Heart left ventricle (tissue), 16 donors: Measurements from ENCODE around the gene CNKSR3. TPM values are rescaled to one million over a fixed set of nuclear protein-coding genes. Genes with fewer than 3 reads are reported as not detected.
A peak's percentile ranks its signal among the peaks of the same experiment; 100 is the strongest.

ENCODE experiments used
- ATAC-seq, 4 donors: fragments of 200-7000 bp; cut with Tn5 transposase; one replicate each; pipeline ENCODE4 v1.9.1; 2020 to 2022; ENCODE audit warnings: moderate library complexity in 4 of 4, mild to moderate bottlenecking in 3 of 4, moderate number of reproducible peaks in 1 of 4
- DNase-seq, 5 donors: peaks; one replicate each; pipeline ENCODE4 v3.0.0-alpha.2; 2020
- H3K27ac ChIP-seq, 12 donors: fragments of 200-600 bp; sonication (generic) in 4 of 12; one replicate each; pipeline versions ENCODE4 v1.5.0 to v1.8.0; 2016 to 2022; ENCODE audit warnings: mild to moderate bottlenecking in 2 of 12
- H3K27me3 ChIP-seq, 9 donors: fragments of 200-600 bp; sonication (generic) in 2 of 9; one replicate each; pipeline versions ENCODE4 v1.5.1 to v1.8.0; 2016 to 2022; ENCODE audit warnings: mild to moderate bottlenecking in 3 of 9
- H3K36me3 ChIP-seq, 9 donors: fragments of 200-600 bp; sonication (generic) in 2 of 9; one replicate each; pipeline versions ENCODE4 v1.5.0 to v1.8.0; 2018 to 2022; ENCODE audit warnings: mild to moderate bottlenecking in 2 of 9
- H3K4me1 ChIP-seq, 12 donors: fragments of 200-600 bp; sonication (generic) in 4 of 12; one replicate each; pipeline versions ENCODE4 v1.5.0 to v1.8.0; 2016 to 2022; ENCODE audit warnings: mild to moderate bottlenecking in 3 of 12
- H3K4me3 ChIP-seq, 12 donors: fragments of 200-600 bp; sonication (generic) in 4 of 12; one replicate each; pipeline versions ENCODE4 v1.5.0 to v1.8.0; 2017 to 2022; ENCODE audit warnings: mild to moderate bottlenecking in 9 of 12, moderate library complexity in 4 of 12
- H3K9me3 ChIP-seq, 12 donors: fragments of 200-600 bp; sonication (generic) in 4 of 12; one replicate each; pipeline versions ENCODE4 v1.5.0 to v1.8.0; 2016 to 2022; ENCODE audit warnings: mild to moderate bottlenecking in 1 of 12
- POLR2A ChIP-seq, 2 donors: fragments of 450-650 bp; IDR thresholded peaks; one replicate each; pipeline ENCODE4 v1.6.1; 2017; ENCODE audit warnings: antibody characterized with exemption in 2 of 2, mild to moderate bottlenecking in 2 of 2, moderate library complexity in 2 of 2
- WGBS, 4 donors: extraction: QIAGEN DNeasy Blood & Tissue Kit in 2 of 4; methylation state at CpG; one replicate each; pipeline versions ENCODE4 v1.1.5 to v1.1.7; 2013 to 2018; 5-methylcytosine and 5-hydroxymethylcytosine counted together
- intact Hi-C, 10 donors: fragments of 100-400 bp; cut with DNase I; formaldehyde crosslinking; loops; one replicate each; pipeline versions ENCODE4 v1.11.1 to v1.14.2; 2022
- polyA plus RNA-seq, 2 donors: library from polyadenylated mRNA; stranded (reverse); fragments of 200-250 nt; gene quantifications; one replicate each; pipeline ENCODE4 v1.2.3, GENCODE V29; 2013
- total RNA-seq, 9 donors: library from RNA; depleted of rRNA in 2 of 9; stranded (reverse); fragments of >200 nt in 2 of 9; fragmentation: NEBNext Ultra II Directional in 3 of 9; extraction: Animal tissue kit (Norgen Biotek cat#: 25700) in 3 of 9; gene quantifications; one replicate each; pipeline versions ENCODE4 v1.1.0 to v1.2.4, GENCODE V29; 2016 to 2023
- TF ChIP-seq, protein P1 (sequence below), 12 donors: fragments of 200-600 bp; sonication (generic) in 4 of 12; IDR thresholded peaks; one replicate each; pipeline versions ENCODE4 v1.5.0 to v1.8.0; 2018 to 2022; ENCODE audit warnings: antibody characterized with exemption in 12 of 12, mild to moderate bottlenecking in 5 of 12
- donor health status: ischemic (EF 13 %, LVEDD 7.1; RV severe dilation, severe dysfunction).
- donor health status: healthy with polysubstance abuse.
- donor health status: DM: no; HTN: yes; CAD: no.
- donor health status: DM: no; HTN: no; CAD: no.
- donor health status: ischemic (EF 25% LVEDD 6.9; RV normal size, moderate dysfunction).
- donor health status: ischemic (EF 25% LVEDD 5.7; RV mildly dilated, moderate dysfunction).
- donor health status: healthy.
- donor health status: DM: yes; HTN: yes; CAD: no.
- donor health status: ischemic (EF 35%, LVEDD 5.7; RV mildly dilated, moderate dysfunction).
- donor health status: nonischemic (EF 11% LVEDD 7.7; RV severe dilation, severe dysfunction).
- donor health status: DM: yes; HTN: yes; CAD: no.
- donor health status: PGD.
- donor health status: ischemic (EF 29% LVEDD 5.4; RV normal size, mild dysfunction).
- donor health status: nonischemic (EF 23%, LVEDD 6.1; RV moderate dilation, normal function).

The CNKSR3 gene
- total and polyA plus RNA-seq, 11 donors: 5.9 to 30.7 (median 17.7) TPM

DNA sequence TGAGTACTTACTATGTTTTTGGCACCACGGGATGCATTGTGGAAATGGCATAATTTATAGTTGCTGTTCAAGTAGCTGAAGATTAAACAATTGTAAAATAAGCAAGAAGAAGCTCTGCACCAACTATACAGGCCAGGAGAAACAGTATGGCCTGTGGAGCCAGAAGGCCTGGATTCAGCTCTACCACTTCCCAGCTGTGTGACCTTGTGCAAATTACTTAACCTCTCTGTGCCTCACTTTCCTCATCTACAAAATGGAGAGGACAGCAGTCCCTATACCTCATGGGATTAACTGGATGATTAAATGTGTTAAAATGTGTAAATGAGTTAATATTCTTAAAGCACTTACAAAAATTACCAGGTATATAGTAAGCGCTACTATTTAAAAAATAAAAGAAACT, 49.1 kb downstream of the CNKSR3 start:
- TF ChIP-seq, protein P1, sequence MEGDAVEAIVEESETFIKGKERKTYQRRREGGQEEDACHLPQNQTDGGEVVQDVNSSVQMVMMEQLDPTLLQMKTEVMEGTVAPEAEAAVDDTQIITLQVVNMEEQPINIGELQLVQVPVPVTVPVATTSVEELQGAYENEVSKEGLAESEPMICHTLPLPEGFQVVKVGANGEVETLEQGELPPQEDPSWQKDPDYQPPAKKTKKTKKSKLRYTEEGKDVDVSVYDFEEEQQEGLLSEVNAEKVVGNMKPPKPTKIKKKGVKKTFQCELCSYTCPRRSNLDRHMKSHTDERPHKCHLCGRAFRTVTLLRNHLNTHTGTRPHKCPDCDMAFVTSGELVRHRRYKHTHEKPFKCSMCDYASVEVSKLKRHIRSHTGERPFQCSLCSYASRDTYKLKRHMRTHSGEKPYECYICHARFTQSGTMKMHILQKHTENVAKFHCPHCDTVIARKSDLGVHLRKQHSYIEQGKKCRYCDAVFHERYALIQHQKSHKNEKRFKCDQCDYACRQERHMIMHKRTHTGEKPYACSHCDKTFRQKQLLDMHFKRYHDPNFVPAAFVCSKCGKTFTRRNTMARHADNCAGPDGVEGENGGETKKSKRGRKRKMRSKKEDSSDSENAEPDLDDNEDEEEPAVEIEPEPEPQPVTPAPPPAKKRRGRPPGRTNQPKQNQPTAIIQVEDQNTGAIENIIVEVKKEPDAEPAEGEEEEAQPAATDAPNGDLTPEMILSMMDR (IDR thresholded peaks at IDR 0.05): no peak
- no peak for TF ChIP-seq POLR2A (IDR thresholded peaks at IDR 0.05)
- WGBS, 4 donors: 95 to 99% (median 98%) methylated on average over 2 of the region's 2 CpGs
- no peak for ATAC-seq
- peak overlapping the region in 1 of 12 donors; percentile 21 for H3K27ac ChIP-seq
- no peaks in the 10 kb centered on the region for H3K9me3 ChIP-seq
- no peaks in the 10 kb centered on the region for H3K27me3 ChIP-seq
- peaks cover 0 to 50% (median 15%) of the 10 kb centered on the region in 12 donors for H3K4me1 ChIP-seq
- H3K4me3 ChIP-seq: no peak overlapping the region
- intact Hi-C loops: no loop called here
- DNase-seq: no peak
- no peaks in the 10 kb centered on the region for H3K36me3 ChIP-seq

- TF ChIP-seq, protein P1 (IDR thresholded peaks at IDR 0.05): no peak
- TF ChIP-seq POLR2A (IDR thresholded peaks at IDR 0.05): no peak
- Histone ChIP-seq H3K27me3 (no peaks in the 10 kb centered on the region), H3K36me3 (no peaks in the 10 kb centered on the region), H3K4me1 (peaks cover 0 to 50% (median 15%) of the 10 kb centered on the region in 12 donors), H3K27ac (peak overlapping the region in 1 of 12 donors; percentile 78), H3K9me3 (no peaks in the 10 kb centered on the region), H3K4me3 (no peak overlapping the region)
- no peak for ATAC-seq
- intact Hi-C loops: no loop called here
- no peak for DNase-seq
- 92 to 97% (median 95%) methylated on average over 13 of the region's 13 CpGs for WGBS, 4 donors
Measured at GRCh38 chr6:154460306-154461071, 50.0 kb downstream of the CNKSR3 start.

GRCh38 chr6:154459513-154459912, 51.0 kb downstream of the CNKSR3 start:
- Histone ChIP-seq H3K4me1 (peaks cover 0 to 50% (median 15%) of the 10 kb centered on the region in 12 donors), H3K9me3 (no peaks in the 10 kb centered on the region), H3K36me3 (no peaks in the 10 kb centered on the region), H3K27me3 (no peaks in the 10 kb centered on the region), H3K4me3 (no peak overlapping the region), H3K27ac (peak overlapping the region in 1 of 12 donors; percentile 78)
- ATAC-seq (no peak), DNase-seq (no peak)
- 88 to 96% (median 91%) methylated on average over 6 of the region's 6 CpGs for WGBS, 4 donors
- intact Hi-C loops: loop anchor here in 2 of 10 donors (10.0 kb wide), 1 partner anchor 45 kb away; no protein-coding TSS in a partner anchor
- TF ChIP-seq, protein P1 (IDR thresholded peaks at IDR 0.05): no peak
- TF ChIP-seq POLR2A (IDR thresholded peaks at IDR 0.05): no peak

- TF ChIP-seq, protein P1 (IDR thresholded peaks at IDR 0.05): no peak
- TF ChIP-seq POLR2A (IDR thresholded peaks at IDR 0.05): no peak
- H3K4me1 ChIP-seq: peaks cover 0 to 47% (median 14%) of the 10 kb centered on the region in 12 donors
- no peaks in the 10 kb centered on the region for H3K36me3 ChIP-seq
- WGBS, 4 donors: 51 to 58% (median 53%) methylated on average over 8 of the region's 8 CpGs
- no peak for DNase-seq
- ATAC-seq: peak in 3 of 4 donors; percentile 17 to 60 (median 33)
- peak overlapping the region in 2 of 12 donors; percentile 13 to 78 for H3K27ac ChIP-seq
- H3K4me3 ChIP-seq: no peak overlapping the region
- H3K27me3 ChIP-seq: no peaks in the 10 kb centered on the region
- H3K9me3 ChIP-seq: no peaks in the 10 kb centered on the region
- intact Hi-C loops: loop anchor here in 2 of 10 donors (10.0 kb wide), 1 partner anchor 46 kb away; no protein-coding TSS in a partner anchor
Measured at GRCh38 chr6:154458565-154459470, 51.7 kb downstream of the CNKSR3 start.
